ENCODE measurements around the gene CCIN. TPM values are rescaled to one million over a fixed set of nuclear protein-coding genes. Genes with fewer than 3 reads are reported as not detected.

CCIN gene
- total RNA-seq, 2 experiments from 2014 or later: not detected

DNA sequence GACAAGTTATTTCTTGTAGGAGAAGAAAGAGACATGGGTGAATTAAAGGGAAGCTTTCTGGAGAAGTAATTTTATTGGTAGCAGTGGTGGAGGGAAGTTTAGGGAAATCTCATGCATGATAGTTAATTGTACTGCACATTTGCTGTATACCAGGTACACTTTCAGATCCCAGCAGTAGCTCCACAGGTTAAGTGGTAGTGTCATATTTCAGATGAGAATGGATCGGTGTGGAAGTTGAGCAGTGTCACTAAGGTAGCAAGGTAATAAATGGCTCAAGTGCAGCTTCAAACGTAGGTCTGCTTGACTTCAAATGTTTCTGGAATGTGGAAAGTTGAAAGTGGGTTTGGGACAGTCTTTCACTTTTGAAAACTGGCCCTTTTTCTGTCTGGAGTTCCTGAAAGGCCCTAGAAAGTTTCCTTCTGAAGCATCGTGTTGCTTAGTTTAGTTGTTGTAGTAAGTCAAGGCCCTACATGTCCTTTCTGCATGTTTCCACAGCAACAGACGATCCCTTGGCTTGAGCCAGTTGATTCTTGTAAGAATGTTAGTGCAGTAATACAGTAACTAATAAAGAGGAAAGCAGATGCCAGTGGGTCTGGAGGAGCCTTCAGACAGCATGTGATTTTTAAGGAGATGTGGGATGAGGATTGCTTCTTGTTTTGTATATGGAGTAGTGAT is 25.3 kb downstream of the CCIN start:
- Mint-ChIP-seq H3K27ac (no peak overlapping the region), H3K4me1 (ENCODE audit: low read depth) (peaks cover 42% of the 10 kb centered on the region), H3K36me3 (ENCODE audit: low read depth) (peaks cover 18% of the 10 kb centered on the region), H3K27me3 (ENCODE audit: low read depth) (no peaks in the 10 kb centered on the region), H3K4me3 (no peak overlapping the region), H3K9me3 (no peaks in the 10 kb centered on the region)
- CTCF ChIA-PET: interaction anchor here (1.2 to 3.2 kb wide), 3 partner anchors 89 to 134 kb away, joined by 3 to 17 read pairs (median 5); no protein-coding TSS in a partner anchor
- DNase-seq: no peak
- intact Hi-C loops (cut with micrococcal nuclease): no loop called here

DNA sequence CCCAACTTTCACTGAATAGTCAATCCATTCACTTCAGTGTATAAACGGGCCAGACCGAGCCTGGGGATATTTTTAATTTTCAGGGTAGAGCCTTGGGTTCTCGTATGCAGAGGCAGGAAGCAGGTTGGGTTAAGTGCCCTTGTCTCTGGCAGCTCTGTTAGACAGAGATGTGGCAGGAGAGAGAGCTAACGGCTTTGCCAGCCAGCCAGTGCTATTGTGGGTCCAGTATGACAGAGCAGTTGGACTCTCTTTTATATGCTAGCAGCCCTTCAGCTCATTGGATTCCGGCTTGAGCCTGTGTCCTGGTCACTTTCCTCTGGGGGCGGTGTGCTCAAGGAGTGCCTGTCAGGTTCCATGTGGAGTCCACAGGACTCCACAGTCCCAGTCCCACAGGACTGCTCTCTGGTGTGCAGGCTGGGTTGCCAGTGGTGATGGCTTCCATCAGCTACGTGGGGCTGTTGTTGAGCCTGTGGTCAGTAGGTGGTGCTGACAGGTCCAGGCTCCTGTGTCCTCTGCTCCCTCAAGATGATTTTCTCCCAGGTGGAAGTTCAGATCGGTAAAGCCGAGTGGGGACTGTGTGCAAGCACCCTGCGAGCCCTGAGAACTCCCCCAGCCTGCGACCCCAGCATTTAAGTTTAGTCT is 35.8 kb downstream of the CCIN start:
- H3K36me3 Mint-ChIP-seq (ENCODE audit: low read depth): peaks cover 51% of the 10 kb centered on the region
- peaks cover 39% of the 10 kb centered on the region for H3K4me1 Mint-ChIP-seq (ENCODE audit: low read depth)
- CTCF ChIA-PET: interaction anchor here (1.0 to 1.1 kb wide), 3 partner anchors 15 to 100 kb away, joined by 3 read pairs; partner anchors contain the start of gene CLTA
- DNase-seq: no peak
- no peaks in the 10 kb centered on the region for H3K27me3 Mint-ChIP-seq (ENCODE audit: low read depth)
- H3K9me3 Mint-ChIP-seq: no peaks in the 10 kb centered on the region
- H3K4me3 Mint-ChIP-seq: no peak overlapping the region
- no peak overlapping the region for H3K27ac Mint-ChIP-seq
- intact Hi-C loops (cut with micrococcal nuclease): no loop called here

DNA sequence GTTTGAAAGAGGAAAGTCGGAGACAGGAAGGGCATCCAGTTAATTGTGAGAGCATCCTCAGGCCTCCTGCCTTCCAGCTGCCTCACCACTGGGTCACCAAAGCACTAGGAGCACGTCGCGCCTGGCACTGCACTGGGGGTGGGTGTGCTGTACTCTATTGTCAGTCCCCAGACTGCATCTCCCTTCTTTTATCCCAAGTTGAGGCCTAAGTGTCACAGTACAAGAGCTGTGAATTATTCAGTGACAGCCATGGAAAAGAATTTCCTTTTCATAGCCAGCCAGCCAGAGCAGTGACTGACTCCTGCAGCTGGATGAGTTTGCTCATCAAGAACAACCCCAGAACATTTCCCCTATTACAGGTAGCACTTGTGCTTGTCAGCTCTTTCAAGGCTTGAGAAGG is 37.8 kb downstream of the CCIN start:
- Mint-ChIP-seq H3K4me3 (no peak overlapping the region), H3K27me3 (ENCODE audit: low read depth) (no peaks in the 10 kb centered on the region), H3K36me3 (ENCODE audit: low read depth) (peaks cover 56% of the 10 kb centered on the region), H3K4me1 (ENCODE audit: low read depth) (peaks cover 45% of the 10 kb centered on the region), H3K27ac (peak overlapping the region; percentile 68), H3K9me3 (no peaks in the 10 kb centered on the region)
- intact Hi-C loops (cut with micrococcal nuclease): no loop called here
- CTCF ChIA-PET: interaction anchor here (1.3 to 1.6 kb wide), 3 partner anchors 17 to 122 kb away, joined by 4 to 8 read pairs (median 4); partner anchors contain the start of gene CLTA
- no peak for DNase-seq

DNA sequence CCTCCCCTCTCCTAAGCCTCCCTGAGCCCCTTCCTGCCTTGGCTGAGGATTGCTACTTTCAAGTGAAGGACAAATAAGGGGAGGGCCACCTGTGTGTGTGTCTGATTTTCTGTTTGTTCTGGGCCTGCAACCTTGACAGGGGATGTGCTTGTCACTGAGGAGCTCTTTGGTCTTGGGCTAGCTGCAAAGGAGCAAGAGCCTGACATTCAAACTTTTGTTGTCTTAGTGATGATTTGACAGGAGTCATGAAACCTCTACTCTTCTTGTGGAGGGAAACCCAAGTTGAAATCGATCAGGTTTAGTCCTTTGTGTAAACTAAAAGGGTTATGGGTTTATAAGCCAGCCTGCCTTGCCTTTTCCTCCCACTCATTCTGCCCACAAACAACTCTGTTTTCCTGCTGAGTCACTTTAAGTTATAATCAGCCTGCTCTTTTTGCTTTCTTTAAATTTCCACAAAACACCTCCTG is 38.4 kb downstream of the CCIN start:
- CTCF ChIA-PET: interaction anchor here (1.3 to 1.6 kb wide), 3 partner anchors 17 to 121 kb away, joined by 4 to 8 read pairs (median 4); partner anchors contain the start of gene CLTA
- intact Hi-C loops (cut with micrococcal nuclease): no loop called here
- Mint-ChIP-seq H3K36me3 (ENCODE audit: low read depth) (peaks cover 56% of the 10 kb centered on the region), H3K4me3 (no peak overlapping the region), H3K4me1 (ENCODE audit: low read depth) (peaks cover 45% of the 10 kb centered on the region), H3K9me3 (no peaks in the 10 kb centered on the region), H3K27ac (peak overlapping the region; percentile 68), H3K27me3 (ENCODE audit: low read depth) (no peaks in the 10 kb centered on the region)
- DNase-seq: no peak

DNA sequence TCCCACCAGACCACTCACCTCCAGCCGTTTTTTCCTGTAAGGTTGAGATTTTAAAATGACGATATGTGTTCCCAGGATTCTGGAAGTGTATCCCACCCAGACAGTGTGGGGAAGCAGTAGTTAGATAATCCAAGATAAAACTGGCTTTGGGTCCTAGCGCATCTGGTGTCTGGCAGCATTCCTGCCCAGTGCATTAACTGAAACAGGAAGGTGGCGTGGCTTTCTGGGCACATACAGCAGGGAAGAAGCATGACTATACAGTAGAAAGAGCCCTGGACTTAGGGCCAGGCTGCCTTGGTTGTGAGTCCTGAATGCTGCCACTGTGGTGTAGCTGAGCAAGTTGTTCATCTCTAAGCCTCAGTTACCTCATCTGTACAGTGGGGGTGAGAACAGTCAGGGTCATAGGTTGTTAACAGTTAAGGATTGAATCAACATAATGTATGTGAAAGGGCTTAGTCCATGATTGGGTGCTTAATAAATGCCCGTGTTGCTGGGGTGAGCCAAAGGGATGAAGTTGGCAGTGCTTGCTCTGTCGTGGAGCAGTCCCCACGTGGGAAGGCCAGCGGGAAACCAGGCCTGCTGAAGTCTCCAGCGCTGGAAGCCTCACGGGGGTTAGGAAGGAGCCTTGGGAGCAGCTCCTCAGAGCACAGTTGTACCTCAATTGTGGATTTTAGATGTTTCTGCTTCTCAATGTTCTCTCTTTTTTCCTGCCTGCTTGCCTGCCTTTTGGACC is 39.5 kb downstream of the CCIN start:
- CTCF ChIA-PET: interaction anchor here (1.2 kb wide), 1 partner anchor 11 kb away, joined by 3 read pairs; no protein-coding TSS in a partner anchor
- intact Hi-C loops (cut with micrococcal nuclease): no loop called here
- H3K4me1 Mint-ChIP-seq (ENCODE audit: low read depth): peaks cover 47% of the 10 kb centered on the region
- H3K27me3 Mint-ChIP-seq (ENCODE audit: low read depth): no peaks in the 10 kb centered on the region
- H3K36me3 Mint-ChIP-seq (ENCODE audit: low read depth): peaks cover 52% of the 10 kb centered on the region
- H3K4me3 Mint-ChIP-seq: no peak overlapping the region
- no peak for DNase-seq
- no peaks in the 10 kb centered on the region for H3K9me3 Mint-ChIP-seq
- H3K27ac Mint-ChIP-seq: peak overlapping the region; percentile 46

DNA sequence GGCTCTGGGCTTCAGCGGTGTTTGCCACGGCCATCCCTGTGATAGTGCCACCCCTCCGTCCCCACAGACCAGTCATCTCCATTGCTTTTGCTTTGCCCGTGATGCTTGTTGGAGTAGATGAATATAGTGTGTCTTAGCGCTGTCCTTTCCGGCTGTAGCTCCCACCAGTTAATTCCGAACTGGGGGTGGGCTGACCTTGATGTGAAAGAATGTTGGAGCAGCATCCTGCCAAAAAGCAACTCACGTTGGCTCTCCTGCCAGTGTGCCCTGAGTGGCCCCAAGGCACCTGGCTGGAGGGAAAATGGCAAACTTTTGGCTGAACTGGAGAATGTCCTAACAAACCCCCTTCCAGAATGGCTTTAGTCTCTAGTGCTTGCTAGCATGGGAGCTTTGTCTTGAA is 41.5 kb downstream of the CCIN start:
- intact Hi-C loops (cut with micrococcal nuclease): no loop called here
- Mint-ChIP-seq H3K27me3 (ENCODE audit: low read depth) (no peaks in the 10 kb centered on the region), H3K4me3 (no peak overlapping the region), H3K9me3 (no peaks in the 10 kb centered on the region), H3K27ac (no peak overlapping the region), H3K36me3 (ENCODE audit: low read depth) (peaks cover 40% of the 10 kb centered on the region), H3K4me1 (ENCODE audit: low read depth) (peaks cover 53% of the 10 kb centered on the region)
- CTCF ChIA-PET: no interaction called here
- DNase-seq: no peak

DNA sequence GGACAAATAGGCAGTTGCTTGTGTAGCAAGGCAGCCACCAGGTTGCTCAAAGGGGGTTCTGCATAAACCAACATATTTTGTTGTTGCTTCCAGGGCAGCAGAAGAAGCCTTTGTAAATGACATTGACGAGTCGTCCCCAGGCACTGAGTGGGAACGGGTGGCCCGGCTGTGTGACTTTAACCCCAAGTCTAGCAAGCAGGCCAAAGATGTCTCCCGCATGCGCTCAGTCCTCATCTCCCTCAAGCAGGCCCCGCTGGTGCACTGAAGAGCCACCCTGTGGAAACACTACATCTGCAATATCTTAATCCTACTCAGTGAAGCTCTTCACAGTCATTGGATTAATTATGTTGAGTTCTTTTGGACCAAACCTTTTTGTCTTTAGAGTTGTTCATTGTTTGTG is 42.3 kb downstream of the CCIN start:
- Mint-ChIP-seq H3K4me1 (ENCODE audit: low read depth) (peaks cover 50% of the 10 kb centered on the region), H3K27ac (no peak overlapping the region), H3K27me3 (ENCODE audit: low read depth) (no peaks in the 10 kb centered on the region), H3K36me3 (ENCODE audit: low read depth) (peaks cover 35% of the 10 kb centered on the region), H3K9me3 (no peaks in the 10 kb centered on the region), H3K4me3 (no peak overlapping the region)
- DNase-seq: no peak
- CTCF ChIA-PET: no interaction called here
- intact Hi-C loops (cut with micrococcal nuclease): no loop called here

DNA sequence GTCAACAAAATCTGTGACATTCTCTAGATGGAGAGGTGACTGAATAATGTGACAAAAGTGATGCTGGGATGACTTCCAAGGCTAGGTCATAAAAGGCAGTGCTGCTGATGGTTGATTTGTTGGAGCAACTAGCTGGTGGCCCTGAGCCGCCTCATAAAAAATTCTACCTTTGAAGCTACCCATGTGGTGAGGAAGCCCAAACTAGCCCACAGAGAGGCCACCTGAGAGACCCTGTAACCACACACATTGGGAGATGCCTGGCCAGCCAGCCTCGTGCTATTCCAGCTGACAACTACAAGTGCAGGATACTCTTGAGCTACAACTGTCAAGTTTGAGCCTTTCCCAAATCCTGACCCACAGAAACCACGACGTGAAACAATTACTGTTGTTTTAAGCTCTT is 44.2 kb downstream of the CCIN start:
- Mint-ChIP-seq H3K4me1 (ENCODE audit: low read depth) (peaks cover 44% of the 10 kb centered on the region), H3K27me3 (ENCODE audit: low read depth) (no peaks in the 10 kb centered on the region), H3K4me3 (no peak overlapping the region), H3K27ac (no peak overlapping the region), H3K36me3 (ENCODE audit: low read depth) (peaks cover 22% of the 10 kb centered on the region), H3K9me3 (no peaks in the 10 kb centered on the region)
- no peak for DNase-seq
- intact Hi-C loops (cut with micrococcal nuclease): no loop called here
- CTCF ChIA-PET: interaction anchor here (1.5 kb wide), 1 partner anchor 22 kb away, joined by 5 read pairs; the partner anchor contains the start of gene CLTA

DNA sequence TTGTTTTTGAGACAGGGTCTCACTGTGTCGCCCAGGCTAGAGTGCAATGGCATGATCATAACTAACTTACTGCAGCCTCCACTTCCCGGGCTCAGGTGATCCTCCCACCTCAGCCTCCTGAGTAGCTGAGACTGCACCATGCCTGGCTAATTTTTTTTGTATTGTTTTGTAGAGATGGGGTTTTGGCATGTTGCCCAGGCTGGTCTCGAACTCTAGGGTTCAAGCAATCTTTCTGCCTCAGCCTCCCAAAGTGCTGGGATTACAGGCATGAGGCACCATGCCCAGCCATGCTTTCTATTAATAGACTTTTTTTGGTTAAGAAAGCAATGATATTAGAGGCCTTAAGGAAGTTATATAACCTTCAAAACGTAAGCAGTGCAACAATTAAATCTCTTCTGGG is 44.8 kb downstream of the CCIN start:
- Mint-ChIP-seq H3K4me3 (no peak overlapping the region), H3K27ac (no peak overlapping the region), H3K27me3 (ENCODE audit: low read depth) (no peaks in the 10 kb centered on the region), H3K4me1 (ENCODE audit: low read depth) (peaks cover 43% of the 10 kb centered on the region), H3K36me3 (ENCODE audit: low read depth) (peaks cover 19% of the 10 kb centered on the region), H3K9me3 (no peaks in the 10 kb centered on the region)
- CTCF ChIA-PET: interaction anchor here (1.2 kb wide), 1 partner anchor 48 kb away, joined by 3 read pairs; no protein-coding TSS in a partner anchor
- DNase-seq: no peak
- intact Hi-C loops (cut with micrococcal nuclease): no loop called here

DNA sequence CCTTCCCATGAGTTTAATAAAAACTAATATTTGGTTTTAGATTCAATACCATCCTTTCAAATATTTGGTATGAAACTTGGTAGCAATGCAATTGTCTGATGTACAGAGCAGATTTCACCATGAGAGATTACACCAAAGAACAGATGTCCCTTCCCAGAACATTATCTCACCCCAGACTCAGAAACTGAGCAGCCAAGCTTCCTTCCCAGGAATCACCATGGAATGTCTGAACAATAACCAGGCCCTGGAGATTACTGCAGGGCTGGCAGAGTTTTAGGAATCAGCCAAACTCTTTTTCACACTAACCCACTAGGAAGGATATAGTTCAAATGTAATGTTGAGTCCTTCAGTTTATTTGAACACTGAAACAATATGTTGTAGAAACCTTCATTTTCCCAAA is 45.4 kb downstream of the CCIN start:
- peaks cover 39% of the 10 kb centered on the region for H3K4me1 Mint-ChIP-seq (ENCODE audit: low read depth)
- peaks cover 16% of the 10 kb centered on the region for H3K36me3 Mint-ChIP-seq (ENCODE audit: low read depth)
- CTCF ChIA-PET: interaction anchor here (1.2 kb wide), 1 partner anchor 49 kb away, joined by 3 read pairs; no protein-coding TSS in a partner anchor
- H3K9me3 Mint-ChIP-seq: no peaks in the 10 kb centered on the region
- H3K27me3 Mint-ChIP-seq (ENCODE audit: low read depth): no peaks in the 10 kb centered on the region
- no peak overlapping the region for H3K27ac Mint-ChIP-seq
- no peak for DNase-seq
- no peak overlapping the region for H3K4me3 Mint-ChIP-seq
- intact Hi-C loops (cut with micrococcal nuclease): no loop called here

DNA sequence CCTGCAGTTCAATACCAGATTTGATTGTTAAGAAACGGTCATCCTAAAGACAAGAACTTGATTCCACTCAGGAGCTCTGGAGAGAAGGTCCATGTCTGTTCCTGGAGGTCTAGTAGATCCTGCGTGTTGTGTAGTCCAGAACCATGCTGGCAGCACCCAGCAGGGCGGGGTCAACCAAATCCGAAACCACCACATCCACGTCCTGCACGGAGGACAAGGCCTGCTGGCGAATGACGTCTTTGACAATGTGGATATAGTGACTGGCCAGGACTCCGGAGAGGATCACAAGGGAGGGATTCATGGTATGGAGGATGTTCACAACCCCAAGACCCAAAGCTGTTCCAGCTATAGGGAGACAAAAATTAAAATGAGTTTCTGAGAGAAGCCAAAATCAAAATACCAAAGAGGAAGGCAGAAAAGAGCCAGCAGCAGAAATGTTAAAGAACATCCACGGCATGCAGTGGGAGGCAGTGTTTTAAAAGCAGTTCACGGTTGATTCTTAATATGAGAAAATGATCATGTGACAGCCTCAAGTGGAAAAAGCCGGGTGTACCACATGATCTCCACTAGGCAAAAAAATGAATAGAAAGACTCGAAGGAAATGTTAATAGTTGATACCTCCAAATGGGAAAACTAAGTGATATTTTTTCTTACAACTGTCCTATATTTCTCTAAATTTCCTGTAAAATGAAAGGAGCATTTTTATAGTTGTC is 48.2 kb downstream of the CCIN start:
- CTCF ChIA-PET: interaction anchor here (1.2 to 1.4 kb wide), 2 partner anchors 112 to 114 kb away, joined by 4 to 7 read pairs; no protein-coding TSS in a partner anchor
- H3K9me3 Mint-ChIP-seq: no peaks in the 10 kb centered on the region
- DNase-seq: no peak
- peaks cover 14% of the 10 kb centered on the region for H3K36me3 Mint-ChIP-seq (ENCODE audit: low read depth)
- intact Hi-C loops (cut with micrococcal nuclease): no loop called here
- H3K27me3 Mint-ChIP-seq (ENCODE audit: low read depth): no peaks in the 10 kb centered on the region
- peak overlapping the region; percentile 15 for H3K27ac Mint-ChIP-seq
- H3K4me1 Mint-ChIP-seq (ENCODE audit: low read depth): peaks cover 32% of the 10 kb centered on the region
- H3K4me3 Mint-ChIP-seq: no peak overlapping the region

DNA sequence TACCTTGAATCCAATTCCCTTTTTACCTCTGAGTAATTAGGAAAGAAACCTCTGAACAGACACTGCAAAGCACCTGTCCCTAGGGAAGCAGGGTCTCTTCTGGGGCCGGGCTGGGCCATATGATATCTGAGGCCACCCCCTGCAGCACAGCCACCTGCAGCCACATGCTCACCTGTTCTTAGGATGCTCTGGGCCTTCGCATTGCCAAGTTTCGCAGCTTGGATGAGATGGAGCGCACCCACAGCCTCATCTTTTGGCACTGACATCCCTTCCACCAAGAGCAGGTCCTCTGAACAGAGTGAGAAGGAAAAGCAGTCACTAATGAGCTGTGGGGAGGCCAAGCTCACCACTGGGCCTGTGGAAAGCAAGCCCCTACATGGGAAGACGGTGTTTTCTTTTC is 48.8 kb downstream of the CCIN start:
- Mint-ChIP-seq H3K27ac (peak overlapping the region; percentile 26), H3K27me3 (ENCODE audit: low read depth) (no peaks in the 10 kb centered on the region), H3K4me1 (ENCODE audit: low read depth) (peaks cover 32% of the 10 kb centered on the region), H3K9me3 (no peaks in the 10 kb centered on the region), H3K36me3 (ENCODE audit: low read depth) (peaks cover 20% of the 10 kb centered on the region), H3K4me3 (no peak overlapping the region)
- no peak for DNase-seq
- intact Hi-C loops (cut with micrococcal nuclease): loop anchor here (1.0 kb wide), 1 partner anchor 110 kb away; no protein-coding TSS in a partner anchor
- CTCF ChIA-PET: no interaction called here
